DMS153 (cell line): ENCODE measurements around the gene POMT2.
"Not testable (repeated sequence)": the region's sequence is repeated elsewhere in the genome, so short reads cannot be mapped to it uniquely, and the experiment has no call there.

Experiments
- DNase-seq: peaks from one replicate; lab custom pipeline; 2025; lab: John Stamatoyannopoulos, UW

Gene POMT2, protein sequence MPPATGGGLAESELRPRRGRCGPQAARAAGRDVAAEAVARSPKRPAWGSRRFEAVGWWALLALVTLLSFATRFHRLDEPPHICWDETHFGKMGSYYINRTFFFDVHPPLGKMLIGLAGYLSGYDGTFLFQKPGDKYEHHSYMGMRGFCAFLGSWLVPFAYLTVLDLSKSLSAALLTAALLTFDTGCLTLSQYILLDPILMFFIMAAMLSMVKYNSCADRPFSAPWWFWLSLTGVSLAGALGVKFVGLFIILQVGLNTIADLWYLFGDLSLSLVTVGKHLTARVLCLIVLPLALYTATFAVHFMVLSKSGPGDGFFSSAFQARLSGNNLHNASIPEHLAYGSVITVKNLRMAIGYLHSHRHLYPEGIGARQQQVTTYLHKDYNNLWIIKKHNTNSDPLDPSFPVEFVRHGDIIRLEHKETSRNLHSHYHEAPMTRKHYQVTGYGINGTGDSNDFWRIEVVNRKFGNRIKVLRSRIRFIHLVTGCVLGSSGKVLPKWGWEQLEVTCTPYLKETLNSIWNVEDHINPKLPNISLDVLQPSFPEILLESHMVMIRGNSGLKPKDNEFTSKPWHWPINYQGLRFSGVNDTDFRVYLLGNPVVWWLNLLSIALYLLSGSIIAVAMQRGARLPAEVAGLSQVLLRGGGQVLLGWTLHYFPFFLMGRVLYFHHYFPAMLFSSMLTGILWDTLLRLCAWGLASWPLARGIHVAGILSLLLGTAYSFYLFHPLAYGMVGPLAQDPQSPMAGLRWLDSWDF

GRCh38 chr14:77320238-77320935 is at the start of gene POMT2:
TSS of gene POMT2 (minus strand) at chr14:77320883. CDS start at chr14:77320681, 202 bp downstream.
- DNase-seq = peak; percentile 84

DNA sequence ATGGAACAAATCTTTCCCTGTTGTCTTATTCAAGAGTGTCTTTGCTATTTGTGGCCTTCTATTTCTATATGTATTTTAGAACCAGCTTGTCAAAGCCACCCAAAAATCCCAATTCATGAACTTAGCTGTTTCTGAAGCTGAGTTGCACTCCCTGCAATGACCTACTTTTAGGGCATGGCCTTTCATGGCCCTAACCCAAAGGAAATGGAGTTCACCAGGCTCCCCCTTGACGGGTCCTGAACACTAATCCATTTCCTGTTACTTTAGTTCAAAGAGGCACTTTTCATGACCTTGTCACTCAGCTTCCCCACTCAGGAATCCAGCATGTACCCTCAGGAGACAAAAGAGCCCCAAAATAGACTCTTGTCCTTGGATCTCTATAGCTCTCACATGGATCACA is 48.6 kb upstream of the POMT2 start:
- no peak for DNase-seq

DNA sequence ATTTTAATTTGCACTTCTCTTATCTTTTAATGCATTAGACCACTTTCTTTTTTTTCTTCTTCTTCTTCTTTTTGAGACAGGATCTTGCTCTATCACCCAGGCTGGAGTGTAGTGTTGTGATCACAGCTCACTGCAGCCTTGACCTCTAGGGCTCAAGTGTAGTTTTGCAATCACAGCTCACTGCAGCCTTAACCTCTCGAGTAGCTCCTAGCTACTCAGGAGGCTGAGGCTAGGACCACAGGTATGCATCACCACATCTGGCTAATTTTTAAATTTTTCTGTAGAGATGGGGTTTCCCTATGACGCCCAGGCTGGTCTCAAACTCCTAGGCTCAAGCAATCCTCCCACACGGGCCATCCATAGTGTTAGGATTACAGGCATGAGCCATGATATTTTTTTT is 43.5 kb upstream of the POMT2 start:
- no peak for DNase-seq

GRCh38 chr14:77359626-77360025 is 38.9 kb upstream of the POMT2 start:
- DNase-seq = no peak

DNA sequence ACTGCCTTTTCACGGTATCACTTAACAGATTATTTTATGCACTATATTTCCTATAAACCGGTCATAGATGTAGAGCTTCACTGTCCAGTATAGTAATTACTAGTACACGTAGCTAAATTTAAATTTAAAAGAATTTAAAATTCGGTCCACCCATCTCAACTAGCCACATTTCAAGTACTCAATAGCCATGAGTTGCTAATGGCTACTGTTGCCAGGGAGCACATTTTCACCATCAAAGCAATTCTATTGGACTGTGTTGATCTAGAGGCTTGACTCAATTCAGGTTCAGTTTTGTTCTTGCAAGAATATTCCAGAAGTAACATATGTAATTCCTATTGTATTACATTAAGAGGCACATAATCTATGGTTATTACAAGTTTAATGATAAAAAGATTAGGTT is 36.2 kb upstream of the POMT2 start:
- no peak for DNase-seq

GRCh38 chr14:77355811-77356210 is 35.1 kb upstream of the POMT2 start:
- no peak for DNase-seq

DNA sequence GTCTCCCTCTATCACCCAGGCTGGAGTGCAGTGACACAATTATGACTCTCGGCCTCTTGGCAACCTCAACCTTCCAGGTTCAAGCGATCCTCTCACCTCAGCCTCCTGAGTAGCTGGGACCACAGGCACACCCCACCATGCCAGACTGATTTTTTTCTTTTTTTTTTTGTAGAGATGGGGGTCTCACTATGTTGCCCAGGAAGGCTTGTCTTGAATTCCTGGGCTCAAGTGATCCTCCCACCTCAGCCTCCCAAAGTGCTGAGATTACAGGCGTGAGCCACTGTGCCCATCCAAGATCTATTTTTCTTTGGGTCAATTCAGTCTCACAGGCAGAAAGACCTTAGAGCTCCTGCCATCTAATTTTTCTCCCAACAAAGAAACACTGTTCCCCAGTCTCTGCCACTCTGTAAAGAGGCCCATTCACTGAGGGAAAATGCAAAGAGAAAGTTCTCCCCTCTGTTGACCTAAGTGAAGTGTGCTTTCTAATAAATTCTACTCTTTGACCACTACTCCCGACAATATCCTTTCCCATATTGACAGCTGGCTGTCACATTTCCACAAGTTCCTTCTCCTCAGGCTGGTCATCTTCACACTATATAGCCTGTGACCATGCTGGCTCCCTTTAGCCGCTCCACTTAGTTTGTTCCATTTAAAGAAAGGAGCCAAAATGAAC is 32.9 kb upstream of the POMT2 start:
- DNase-seq = no peak

GRCh38 chr14:77347751-77348150 is 27.1 kb upstream of the POMT2 start:
- DNase-seq = no peak

- no peak for DNase-seq
Measured at GRCh38 chr14:77346495-77346894, 25.8 kb upstream of the POMT2 start.

GRCh38 chr14:77344377-77344996 is 23.8 kb upstream of the POMT2 start:
- no peak for DNase-seq

GRCh38 chr14:77343662-77344061 is 23.0 kb upstream of the POMT2 start:
- no peak for DNase-seq

GRCh38 chr14:77342726-77343397 is 22.2 kb upstream of the POMT2 start:
- no peak for DNase-seq

DNA sequence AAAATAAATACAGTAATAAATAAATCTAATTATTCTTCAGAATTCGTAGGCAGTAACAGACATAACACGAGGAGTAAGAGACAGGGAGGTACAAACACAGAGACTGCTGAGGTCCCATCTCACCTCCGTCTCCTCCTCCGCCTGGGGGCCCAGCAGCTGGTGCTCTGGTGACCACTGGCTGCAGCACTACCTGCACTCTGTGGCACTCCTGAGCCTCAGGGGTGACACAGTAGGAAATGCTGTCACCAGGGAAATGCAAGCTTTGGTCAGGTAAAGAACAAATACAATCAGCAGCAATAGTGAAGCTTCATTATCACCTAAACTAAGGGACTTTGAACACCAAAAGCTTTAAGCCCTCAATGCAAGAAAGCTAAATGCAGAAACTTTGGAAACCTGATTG is 19.7 kb upstream of the POMT2 start:
- no peak for DNase-seq

DNA sequence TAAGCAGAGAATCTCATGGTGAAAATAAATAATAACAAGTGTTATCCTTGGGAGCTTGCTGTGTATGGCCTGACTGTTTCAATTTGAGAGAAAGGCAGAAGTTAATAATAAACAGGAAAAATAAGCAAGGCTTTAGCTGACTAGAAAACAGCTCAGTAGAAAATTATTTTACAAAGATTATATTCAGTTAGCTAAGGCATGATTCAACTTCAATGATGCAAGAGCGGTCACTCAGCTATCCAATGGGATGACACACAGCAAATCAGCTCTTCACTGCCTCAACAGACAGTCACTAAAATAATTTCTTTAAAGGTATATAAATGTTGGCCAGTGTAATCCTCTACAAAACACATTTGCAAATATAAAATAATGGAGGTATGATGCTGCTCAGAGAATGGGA is 18.7 kb upstream of the POMT2 start:
- no peak for DNase-seq

GRCh38 chr14:77338302-77338701 is 17.6 kb upstream of the POMT2 start:
- no peak for DNase-seq

DNA sequence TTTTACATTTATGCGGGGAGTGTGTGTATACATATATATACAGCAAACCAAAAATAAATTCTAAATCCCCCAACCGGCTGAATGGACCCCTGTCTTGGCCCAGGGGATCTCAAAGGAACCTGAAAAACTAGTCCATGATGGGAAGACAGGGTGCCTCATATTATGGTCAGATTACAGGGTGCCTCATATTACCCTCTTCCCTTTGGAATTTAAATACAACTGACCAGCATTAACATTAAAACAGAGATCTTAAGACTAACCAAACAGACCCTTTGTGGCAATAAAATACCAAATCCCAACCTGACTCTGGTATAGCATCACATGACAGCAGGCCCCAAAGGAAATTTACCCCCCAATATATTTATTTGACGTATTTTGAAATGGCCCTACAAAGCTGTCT is 17.2 kb upstream of the POMT2 start:
- DNase-seq = no peak

GRCh38 chr14:77337255-77337654 is 16.6 kb upstream of the POMT2 start:
- not testable (repeated sequence) for DNase-seq

DNA sequence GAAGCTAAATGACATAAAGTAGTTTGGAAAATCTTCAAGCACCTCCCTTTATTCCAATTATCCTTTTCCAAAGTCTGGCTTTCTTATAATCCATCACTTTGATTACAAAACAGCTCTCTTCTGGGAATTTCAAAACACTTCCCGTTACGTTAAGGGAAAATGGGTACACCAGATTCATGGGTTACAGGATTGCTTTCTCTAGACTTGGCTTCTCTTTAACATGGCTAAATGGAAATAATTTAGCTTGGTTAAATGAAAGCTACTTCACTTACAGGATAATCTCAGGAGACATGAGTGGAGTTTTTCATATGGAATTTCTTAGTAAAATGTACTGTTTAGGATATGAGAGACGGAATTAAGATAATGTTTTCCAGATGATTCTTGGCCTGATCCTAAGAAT is 14.9 kb upstream of the POMT2 start:
- DNase-seq = no peak

GRCh38 chr14:77329872-77330271 is 9.2 kb upstream of the POMT2 start:
- DNase-seq = no peak

- no peak for DNase-seq
Measured at GRCh38 chr14:77327111-77327510, 6.4 kb upstream of the POMT2 start.

DNA sequence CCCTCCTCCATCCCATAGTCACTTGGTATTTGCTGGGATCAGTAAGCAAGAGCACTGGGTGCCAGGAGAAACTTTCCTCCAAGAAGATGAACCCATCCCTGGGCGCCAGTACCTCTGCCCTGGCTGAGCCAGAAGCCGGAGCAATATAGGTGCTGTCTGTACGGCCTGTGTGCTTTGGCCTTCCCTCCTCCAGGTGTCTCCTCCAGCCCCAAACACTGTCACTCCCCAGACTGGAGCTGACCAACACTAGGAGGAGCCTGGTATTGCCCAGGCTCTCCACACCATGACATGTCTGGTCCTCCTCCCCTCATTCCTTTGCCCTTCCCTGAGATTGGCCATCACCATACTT is 5.0 kb upstream of the POMT2 start:
- DNase-seq = no peak
